ENCODE results near the gene KLF4.

GRCh38 chr9:107447081-107447480 lies 42.5 kb downstream of the KLF4 start:
- TF ChIP-seq CTCF (IDR thresholded peaks at IDR 0.05), result no peak
- no peak for TF ChIP-seq ZBTB21 (CRISPR knock-in tag; IDR thresholded peaks at IDR 0.05; ENCODE audit: borderline replicate concordance)
- TF ChIP-seq JUN (CRISPR knock-in tag; IDR thresholded peaks at IDR 0.05), result no peak
- TF ChIP-seq FOXJ3 (CRISPR knock-in tag; IDR thresholded peaks at IDR 0.05; ENCODE audit: borderline replicate concordance), result no peak
- TF ChIP-seq SMAD4 (CRISPR knock-in tag; IDR thresholded peaks at IDR 0.05), result no peak
- no peak for TF ChIP-seq ZNF263 (CRISPR knock-in tag; IDR thresholded peaks at IDR 0.05; ENCODE audit: low read depth)
